Cardiac fibroblast (primary cell): ENCODE results near the gene FBXO31.

ENCODE experiments used
- DNase-seq, 2 donors: peaks; one replicate each; pipeline versions ENCODE4 v3.0.0 to v3.0.0-alpha.2; 2010; ENCODE audit warnings: low read depth in 2 of 2
- H3K4me3 ChIP-seq, 2 donors: replicated peaks in 1 of 2; 1 replicate in 1 of 2; 2 replicates in 1 of 2; pipeline ENCODE4 v1.5.1; 2011; ENCODE audit warnings: low read depth in 2 of 2, low read length in 2 of 2, mild to moderate bottlenecking in 2 of 2, moderate library complexity in 1 of 2
- TF ChIP-seq, protein P1 (sequence below): IDR thresholded peaks from one replicate; pipeline ENCODE4 v1.5.1; 2011; ENCODE audit warnings: low read depth, mild to moderate bottlenecking, low read length, inconsistent platforms

FBXO31 gene

DNA sequence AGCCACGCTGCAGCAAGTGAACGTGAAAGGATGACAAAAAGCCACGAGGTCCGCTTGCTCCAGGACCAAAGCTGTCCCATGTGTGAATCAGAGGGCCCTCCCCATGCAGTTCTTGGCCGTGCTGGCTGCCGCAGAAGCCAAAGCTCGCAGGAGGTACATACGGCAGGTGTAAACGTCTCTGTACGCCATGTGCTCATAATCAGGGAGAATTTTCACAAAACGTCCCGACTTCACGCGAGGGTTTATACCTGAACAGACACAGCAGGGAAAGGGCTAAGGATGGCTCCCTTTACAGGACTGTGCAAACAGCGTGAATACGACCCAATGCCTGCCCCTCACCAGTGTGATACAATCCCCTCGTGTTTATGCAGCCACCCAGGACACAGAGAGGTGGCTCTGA is 25.3 kb downstream of the FBXO31 start:
- TF ChIP-seq, protein P1, sequence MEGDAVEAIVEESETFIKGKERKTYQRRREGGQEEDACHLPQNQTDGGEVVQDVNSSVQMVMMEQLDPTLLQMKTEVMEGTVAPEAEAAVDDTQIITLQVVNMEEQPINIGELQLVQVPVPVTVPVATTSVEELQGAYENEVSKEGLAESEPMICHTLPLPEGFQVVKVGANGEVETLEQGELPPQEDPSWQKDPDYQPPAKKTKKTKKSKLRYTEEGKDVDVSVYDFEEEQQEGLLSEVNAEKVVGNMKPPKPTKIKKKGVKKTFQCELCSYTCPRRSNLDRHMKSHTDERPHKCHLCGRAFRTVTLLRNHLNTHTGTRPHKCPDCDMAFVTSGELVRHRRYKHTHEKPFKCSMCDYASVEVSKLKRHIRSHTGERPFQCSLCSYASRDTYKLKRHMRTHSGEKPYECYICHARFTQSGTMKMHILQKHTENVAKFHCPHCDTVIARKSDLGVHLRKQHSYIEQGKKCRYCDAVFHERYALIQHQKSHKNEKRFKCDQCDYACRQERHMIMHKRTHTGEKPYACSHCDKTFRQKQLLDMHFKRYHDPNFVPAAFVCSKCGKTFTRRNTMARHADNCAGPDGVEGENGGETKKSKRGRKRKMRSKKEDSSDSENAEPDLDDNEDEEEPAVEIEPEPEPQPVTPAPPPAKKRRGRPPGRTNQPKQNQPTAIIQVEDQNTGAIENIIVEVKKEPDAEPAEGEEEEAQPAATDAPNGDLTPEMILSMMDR = no peak
- no peak overlapping the region for H3K4me3 ChIP-seq
- no peak for DNase-seq

DNA sequence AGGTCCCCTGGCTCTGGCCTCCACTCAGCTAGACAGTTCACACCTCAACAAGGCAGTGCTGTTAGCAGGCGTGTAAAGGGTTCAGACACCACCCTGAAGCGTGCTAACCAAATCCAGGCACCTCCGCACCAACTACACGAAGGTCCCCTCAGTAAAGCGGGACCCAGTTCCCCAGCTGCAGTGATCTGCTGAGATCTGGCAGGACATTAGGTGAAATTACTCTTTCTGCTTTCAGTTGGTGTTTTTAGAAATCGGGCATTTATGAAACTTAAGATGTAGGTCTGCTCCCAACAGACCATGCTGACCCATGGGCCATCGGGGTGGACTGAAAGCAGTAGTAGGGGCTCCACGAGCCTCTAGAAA is 27.1 kb downstream of the FBXO31 start:
- H3K4me3 ChIP-seq = no peak overlapping the region
- DNase-seq = no peak
- TF ChIP-seq, protein P1 = no peak

DNA sequence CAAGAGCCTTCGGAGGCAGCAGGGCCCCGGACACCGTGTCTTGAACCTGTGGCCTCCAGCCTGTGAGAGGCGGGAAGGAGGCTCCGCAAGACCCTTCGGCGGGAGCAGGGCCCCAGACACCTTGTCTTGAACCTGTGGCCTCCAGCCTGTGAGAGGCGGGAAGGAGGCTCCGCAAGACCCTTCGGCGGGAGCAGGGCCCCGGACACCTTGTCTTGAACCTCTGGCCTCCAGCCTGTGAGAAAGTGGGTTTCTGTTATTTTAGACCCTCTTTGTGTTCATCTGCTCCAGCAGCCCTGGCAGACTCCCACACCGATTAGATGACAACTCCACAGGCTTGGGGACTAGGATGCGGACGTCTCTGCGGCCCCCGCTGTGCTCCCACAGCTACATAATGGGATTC is 30.0 kb downstream of the FBXO31 start:
- DNase-seq = no peak
- H3K4me3 ChIP-seq = no peak overlapping the region
- TF ChIP-seq, protein P1 = no peak

DNA sequence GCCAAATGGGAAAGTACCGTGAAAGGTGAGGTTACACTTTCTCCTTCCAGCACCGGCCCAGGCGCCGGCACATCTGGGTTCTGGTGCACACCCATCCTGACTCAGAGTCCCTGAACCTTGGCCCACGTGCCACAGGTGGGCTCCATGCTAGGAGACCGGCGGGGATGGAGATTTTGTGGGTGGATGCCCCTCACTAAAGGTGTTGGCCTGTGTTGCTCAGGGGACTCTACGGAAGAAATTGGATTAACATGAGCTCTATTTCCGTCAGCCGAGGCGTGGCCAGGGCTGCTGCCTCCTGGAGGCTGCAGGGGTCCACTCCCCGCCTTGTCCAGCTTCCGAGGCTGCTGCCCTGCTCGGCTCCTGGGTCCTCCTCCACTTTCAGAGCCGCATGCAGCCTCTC is 30.8 kb downstream of the FBXO31 start:
- TF ChIP-seq, protein P1 = no peak

DNA sequence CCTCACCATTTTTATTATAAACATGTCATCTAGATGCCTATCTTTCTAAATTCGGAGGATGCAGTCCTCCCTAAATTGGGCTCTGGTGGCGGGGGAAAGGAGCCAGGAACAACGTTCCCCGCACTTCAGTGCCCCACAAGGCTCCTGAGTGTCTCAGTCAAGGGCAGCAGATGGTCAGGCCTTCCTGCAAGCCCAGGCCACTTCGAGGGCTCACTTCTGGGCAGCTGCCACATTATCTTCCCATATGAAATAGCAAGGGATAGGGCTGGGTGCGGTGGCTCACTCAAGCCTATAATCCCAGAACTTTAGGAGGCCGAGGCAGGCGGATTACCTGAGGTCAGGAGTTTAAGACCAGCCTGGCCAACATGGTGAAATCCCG is 32.3 kb downstream of the FBXO31 start:
- DNase-seq = no peak
- TF ChIP-seq, protein P1 = no peak
- H3K4me3 ChIP-seq = no peak overlapping the region

More for the DNA sequence above, 30.8 kb downstream of the FBXO31 start:
- no peak overlapping the region for H3K4me3 ChIP-seq
- DNase-seq = no peak

DNA sequence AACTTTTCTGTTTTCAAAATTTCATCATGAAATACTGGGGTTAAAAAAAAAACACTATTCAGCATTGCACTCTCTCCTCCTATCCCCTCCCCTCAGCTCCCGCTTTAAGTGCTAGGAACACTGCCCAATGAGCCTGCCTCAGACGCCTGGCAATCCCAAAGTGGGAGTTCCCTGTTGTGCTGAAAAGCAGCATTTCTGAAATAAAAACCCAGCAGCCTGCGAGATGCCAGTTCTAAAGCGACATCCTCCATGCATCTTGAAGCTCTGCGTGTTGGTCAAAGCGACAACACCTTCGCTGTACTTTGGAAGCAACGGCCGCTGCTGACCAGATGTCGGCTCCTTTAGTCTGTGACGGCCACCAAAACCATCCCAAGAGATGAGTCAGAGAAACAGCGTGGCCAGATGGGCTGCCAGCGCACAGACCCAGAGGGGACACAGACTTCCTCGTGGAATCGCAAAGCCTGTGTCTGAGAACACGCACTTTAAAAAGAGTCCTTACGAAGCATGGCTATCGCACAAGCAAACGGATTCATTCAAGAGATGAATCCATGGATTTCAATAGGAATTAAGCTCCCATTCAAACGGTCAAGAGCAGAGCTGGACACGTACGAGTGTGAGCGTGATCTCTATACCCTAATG is 32.8 kb downstream of the FBXO31 start:
- no peak overlapping the region for H3K4me3 ChIP-seq
- TF ChIP-seq, protein P1 = no peak
- DNase-seq = peak; percentile 9 to 33

DNA sequence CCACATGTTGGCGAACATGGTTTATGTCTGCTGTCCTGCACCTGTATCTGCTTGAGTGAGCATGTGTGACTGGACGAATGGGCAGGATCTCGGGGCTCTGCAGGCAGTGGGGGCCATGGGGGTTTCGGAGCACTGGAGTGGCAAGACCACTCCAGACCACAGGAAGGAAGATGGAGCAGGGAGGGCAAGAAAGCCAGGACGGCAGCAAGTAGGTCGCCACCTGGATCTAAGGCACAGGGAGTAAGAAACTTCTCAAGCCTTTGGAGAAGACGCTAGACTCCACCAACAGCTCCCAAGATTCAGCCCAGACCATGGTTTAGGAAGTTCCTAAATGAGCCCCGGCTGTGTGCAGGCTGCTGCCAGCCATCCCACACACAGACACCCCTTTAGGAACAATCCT is 33.5 kb downstream of the FBXO31 start:
- TF ChIP-seq, protein P1 = no peak
- DNase-seq = no peak

More for the DNA sequence above, 33.5 kb downstream of the FBXO31 start:
- H3K4me3 ChIP-seq = no peak overlapping the region
